GM19025 (cell line): ENCODE measurements around the gene WDR18.
"Not testable (repeated sequence)": the region's sequence is repeated elsewhere in the genome, so short reads cannot be mapped to it uniquely, and the experiment has no call there.

Experiments used
- ATAC-seq: cut with Tn5 transposase; IDR thresholded peaks from one replicate; pipeline ENCODE4 v1.9.1; 2021; ENCODE audit warnings: mild to moderate bottlenecking, low read depth, moderate library complexity; ENCODE audit not compliant: unreplicated experiment

Gene WDR18

GRCh38 chr19:948842-949496 lies 35.2 kb upstream of the WDR18 start:
- ATAC-seq = no peak

GRCh38 chr19:950352-951066 lies 33.6 kb upstream of the WDR18 start:
- no peak for ATAC-seq

- no peak for ATAC-seq
Measured at GRCh38 chr19:952049-952679, 32.0 kb upstream of the WDR18 start.

GRCh38 chr19:952680-953444 lies 31.3 kb upstream of the WDR18 start:
- no peak for ATAC-seq

- ATAC-seq = no peak
Measured at GRCh38 chr19:953445-954271, 30.5 kb upstream of the WDR18 start.

GRCh38 chr19:954272-954671 lies 29.9 kb upstream of the WDR18 start:
- ATAC-seq = no peak

- ATAC-seq = no peak
Measured at GRCh38 chr19:954672-955494, 29.3 kb upstream of the WDR18 start.

GRCh38 chr19:955803-956765 lies 28.1 kb upstream of the WDR18 start:
- ATAC-seq = no peak

- no peak for ATAC-seq
Measured at GRCh38 chr19:956766-957440, 27.2 kb upstream of the WDR18 start.

- ATAC-seq = not testable (repeated sequence)
Measured at GRCh38 chr19:957578-957977, 26.6 kb upstream of the WDR18 start.

GRCh38 chr19:958967-959855 lies 24.9 kb upstream of the WDR18 start:
- ATAC-seq = no peak

GRCh38 chr19:960020-960419 lies 24.1 kb upstream of the WDR18 start:
- ATAC-seq = no peak

- ATAC-seq = no peak
Measured at GRCh38 chr19:960601-960938, 23.6 kb upstream of the WDR18 start.

GRCh38 chr19:961866-962620 lies 22.1 kb upstream of the WDR18 start:
- ATAC-seq = no peak

- ATAC-seq = no peak
Measured at GRCh38 chr19:962683-963400, 21.3 kb upstream of the WDR18 start.
